Measurements from ENCODE around the gene IGF1R.

IGF1R gene

DNA sequence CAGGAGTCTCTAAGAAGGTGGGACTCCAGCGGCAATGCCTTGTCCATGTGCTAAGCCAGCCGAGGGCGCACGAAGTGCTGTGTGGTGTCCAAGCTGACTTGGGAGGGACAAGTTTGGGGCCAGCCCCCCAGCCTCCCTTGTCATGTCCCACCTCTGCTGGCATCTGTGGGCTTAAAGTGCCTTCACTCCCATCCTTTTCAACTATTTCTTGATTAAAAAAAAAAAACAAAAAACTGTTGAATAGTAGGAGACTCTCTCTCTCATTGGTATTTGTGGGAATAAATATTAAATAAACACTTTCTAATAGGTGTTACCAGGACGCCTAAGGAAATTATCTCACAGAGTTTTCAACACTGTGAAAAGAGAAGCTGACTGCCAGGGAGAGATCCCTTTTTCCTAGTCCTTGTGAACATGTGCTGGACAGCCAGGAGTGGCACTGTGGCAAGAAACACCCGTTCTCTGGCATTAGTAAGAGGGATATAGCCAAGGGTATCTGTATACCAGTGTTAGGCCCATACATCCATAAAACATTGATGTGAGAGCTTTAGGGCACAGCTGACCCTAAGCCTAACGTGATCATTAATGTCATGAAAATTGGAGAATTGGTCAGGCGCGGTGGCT, 158.0 kb downstream of the IGF1R start:
- TF ChIP-seq, protein P1, sequence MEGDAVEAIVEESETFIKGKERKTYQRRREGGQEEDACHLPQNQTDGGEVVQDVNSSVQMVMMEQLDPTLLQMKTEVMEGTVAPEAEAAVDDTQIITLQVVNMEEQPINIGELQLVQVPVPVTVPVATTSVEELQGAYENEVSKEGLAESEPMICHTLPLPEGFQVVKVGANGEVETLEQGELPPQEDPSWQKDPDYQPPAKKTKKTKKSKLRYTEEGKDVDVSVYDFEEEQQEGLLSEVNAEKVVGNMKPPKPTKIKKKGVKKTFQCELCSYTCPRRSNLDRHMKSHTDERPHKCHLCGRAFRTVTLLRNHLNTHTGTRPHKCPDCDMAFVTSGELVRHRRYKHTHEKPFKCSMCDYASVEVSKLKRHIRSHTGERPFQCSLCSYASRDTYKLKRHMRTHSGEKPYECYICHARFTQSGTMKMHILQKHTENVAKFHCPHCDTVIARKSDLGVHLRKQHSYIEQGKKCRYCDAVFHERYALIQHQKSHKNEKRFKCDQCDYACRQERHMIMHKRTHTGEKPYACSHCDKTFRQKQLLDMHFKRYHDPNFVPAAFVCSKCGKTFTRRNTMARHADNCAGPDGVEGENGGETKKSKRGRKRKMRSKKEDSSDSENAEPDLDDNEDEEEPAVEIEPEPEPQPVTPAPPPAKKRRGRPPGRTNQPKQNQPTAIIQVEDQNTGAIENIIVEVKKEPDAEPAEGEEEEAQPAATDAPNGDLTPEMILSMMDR (conservative IDR thresholded peaks at IDR 0.05): no peak
- no peak for TF ChIP-seq ZFX (IDR thresholded peaks at IDR 0.05)
- H3K27ac ChIP-seq: peak overlapping the region; percentile 74

DNA sequence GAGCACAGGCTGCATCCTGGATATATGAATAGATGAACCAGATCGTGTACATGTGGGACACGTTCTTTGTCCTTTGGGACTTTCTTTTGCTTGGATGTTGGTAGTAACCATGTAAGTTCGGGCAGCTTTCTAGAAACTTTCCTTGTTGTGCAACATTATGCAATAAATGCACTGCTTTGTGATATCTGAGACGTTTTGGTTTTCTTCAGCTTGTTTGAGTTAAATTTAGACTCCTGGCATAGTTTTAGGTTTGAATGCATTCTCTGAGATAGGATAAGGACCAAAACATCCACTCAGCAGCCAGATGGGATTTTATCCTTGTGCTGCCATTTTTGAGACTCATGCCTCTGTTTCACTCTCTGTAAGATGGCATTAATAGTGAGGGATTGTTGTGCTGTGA, 158.9 kb downstream of the IGF1R start:
- TF ChIP-seq, protein P1 (conservative IDR thresholded peaks at IDR 0.05): no peak
- TF ChIP-seq ZFX (IDR thresholded peaks at IDR 0.05): no peak
- H3K27ac ChIP-seq: no peak overlapping the region; the same call in 1 of the 2 replicates

DNA sequence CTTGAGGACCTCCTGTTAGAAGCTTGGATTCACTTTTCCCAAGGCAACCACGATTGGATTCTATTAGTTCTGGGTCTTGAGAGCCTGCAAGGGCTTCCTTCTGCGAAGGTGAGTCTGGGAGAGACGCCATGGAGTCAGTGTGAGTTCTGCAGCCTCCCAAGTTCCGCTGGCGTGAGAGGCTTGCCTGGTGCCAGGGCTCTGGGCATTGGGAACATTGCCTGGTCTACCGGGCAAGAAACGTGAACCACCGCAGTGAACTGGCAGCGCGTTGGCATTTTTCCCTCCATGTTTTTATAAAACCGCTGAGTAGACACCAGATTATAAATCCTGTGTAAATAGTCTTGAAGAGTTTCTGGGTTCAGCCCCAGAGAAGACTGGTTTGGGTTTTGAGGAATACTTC, 160.9 kb downstream of the IGF1R start:
- H3K27ac ChIP-seq: peak overlapping the region; percentile 74
- TF ChIP-seq ZFX (IDR thresholded peaks at IDR 0.05): no peak
- TF ChIP-seq, protein P1 (conservative IDR thresholded peaks at IDR 0.05): no peak

DNA sequence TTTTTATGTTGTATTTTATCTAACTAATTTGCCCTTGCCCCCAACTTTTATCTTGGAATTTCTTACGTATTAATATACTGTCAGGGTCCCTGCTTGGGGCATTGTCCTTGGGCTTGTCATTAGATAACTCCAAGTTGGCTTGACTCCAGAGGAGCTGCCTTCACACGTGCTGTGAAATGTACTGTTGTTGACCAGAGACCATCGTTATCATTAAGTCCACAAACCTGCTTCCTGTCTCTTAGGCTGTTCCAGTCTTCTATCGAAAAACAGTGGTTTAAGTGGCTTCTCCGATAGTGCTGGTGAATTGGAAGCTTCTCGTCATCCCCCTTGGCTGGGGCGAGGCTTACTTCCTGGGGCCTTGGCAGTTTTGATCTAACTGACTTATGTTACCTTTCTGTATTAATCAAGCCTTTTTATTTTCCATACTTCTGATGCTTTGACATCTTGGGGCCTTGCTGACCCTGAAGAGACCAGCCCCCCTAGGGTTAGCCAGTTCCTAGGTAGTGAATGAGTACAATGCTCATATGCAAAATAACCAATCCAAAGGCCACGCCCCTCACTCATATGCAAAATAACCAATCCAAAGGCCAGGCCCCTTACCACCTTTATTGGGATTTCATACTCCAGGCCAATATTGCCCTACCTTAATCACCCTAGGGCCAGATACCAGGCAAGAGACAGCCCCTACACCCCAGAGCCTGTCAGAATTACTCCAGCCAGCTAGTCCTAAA, 164.5 kb downstream of the IGF1R start:
- TF ChIP-seq, protein P1 (conservative IDR thresholded peaks at IDR 0.05): no peak
- no peak for TF ChIP-seq ZFX (IDR thresholded peaks at IDR 0.05)
- H3K27ac ChIP-seq: no peak overlapping the region

DNA sequence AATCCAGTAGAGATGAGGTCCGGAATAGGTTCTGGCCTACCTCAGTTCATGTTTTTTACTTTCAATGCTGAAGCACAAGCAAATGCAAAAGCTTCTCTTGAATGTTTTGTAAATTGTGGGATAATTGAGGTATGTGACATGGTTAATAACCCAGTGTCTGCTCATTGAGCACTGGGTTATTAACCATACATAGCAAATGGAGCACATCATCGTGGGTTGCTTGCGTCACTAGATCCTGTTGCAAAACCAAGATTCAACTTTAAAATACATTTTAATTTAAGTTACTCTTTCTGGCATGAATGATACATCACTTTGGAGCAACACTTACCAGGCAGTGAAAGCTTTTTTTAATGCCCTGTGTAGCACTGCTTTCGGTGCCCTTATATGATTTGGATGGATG, 165.6 kb downstream of the IGF1R start:
- no peak overlapping the region for H3K27ac ChIP-seq
- TF ChIP-seq ZFX (IDR thresholded peaks at IDR 0.05): no peak
- TF ChIP-seq, protein P1 (conservative IDR thresholded peaks at IDR 0.05): no peak

DNA sequence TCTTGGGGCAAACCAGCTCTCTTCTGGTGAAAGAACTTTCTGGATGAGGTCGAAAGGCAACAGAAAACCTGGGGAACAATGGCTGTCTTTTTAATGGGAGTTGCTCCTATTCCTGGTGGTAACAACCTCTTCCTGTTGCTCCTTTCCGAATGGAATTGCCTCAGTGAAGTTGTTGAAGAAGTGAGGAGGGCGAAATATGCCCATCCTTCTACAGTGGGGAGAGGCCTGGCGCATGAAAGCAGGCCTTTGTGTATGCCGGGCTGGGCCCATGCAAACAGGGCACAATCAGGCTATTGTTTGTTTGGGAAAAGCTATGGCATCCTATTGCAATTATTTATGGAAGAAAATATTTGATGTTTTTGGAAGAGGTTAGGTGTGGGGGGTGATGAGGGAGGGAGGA, 166.9 kb downstream of the IGF1R start:
- H3K27ac ChIP-seq: no peak overlapping the region

DNA sequence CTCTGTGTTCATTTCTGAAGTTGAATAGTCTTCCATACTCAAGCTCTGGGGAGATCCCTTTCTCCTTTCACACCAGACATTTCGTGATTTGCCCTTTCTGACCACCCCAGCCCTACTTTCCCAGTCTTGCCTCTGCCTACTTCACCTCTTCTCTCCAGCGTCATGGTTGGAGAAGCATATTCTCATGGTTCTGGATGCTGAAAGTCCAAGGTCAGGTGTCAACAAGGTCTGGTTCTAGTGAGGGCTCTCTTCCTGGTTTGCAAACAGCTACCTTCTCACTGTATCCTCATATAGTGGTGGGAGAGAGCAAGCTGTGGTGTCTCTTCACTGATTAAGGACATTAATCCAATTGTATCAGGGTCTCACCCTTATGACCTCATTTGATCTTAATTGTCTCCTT, 169.4 kb downstream of the IGF1R start:
- no peak overlapping the region for H3K27ac ChIP-seq
- TF ChIP-seq ZFX (IDR thresholded peaks at IDR 0.05): no peak
- TF ChIP-seq, protein P1 (conservative IDR thresholded peaks at IDR 0.05): no peak

More for the DNA sequence above, 166.9 kb downstream of the IGF1R start:
- no peak for TF ChIP-seq ZFX (IDR thresholded peaks at IDR 0.05)
- TF ChIP-seq, protein P1 (conservative IDR thresholded peaks at IDR 0.05): no peak
